VCaP (cell line): ENCODE results near the gene CNGB1.
"Not testable (repeated sequence)": the region's sequence is repeated elsewhere in the genome, so short reads cannot be mapped to it uniquely, and the experiment has no call there.

Source experiments
- H3K27ac ChIP-seq: fragments of 450-650 bp; 2 replicates; pipeline ENCODE4 v1.5.1; 2017
- CTCF ChIP-seq: fragments of 450-650 bp; conservative IDR thresholded peaks from 2 replicates; pipeline ENCODE4 v1.5.1; 2017; ENCODE audit warnings: mild to moderate bottlenecking, moderate library complexity

The CNGB1 gene

GRCh38 chr16:57949595-57950238 is 21.2 kb downstream of the CNGB1 start:
- no peak for TF ChIP-seq CTCF
- H3K27ac ChIP-seq: no peak overlapping the region

GRCh38 chr16:57949013-57949412 is 21.9 kb downstream of the CNGB1 start:
- no peak overlapping the region for H3K27ac ChIP-seq
- no peak for TF ChIP-seq CTCF

- no peak overlapping the region for H3K27ac ChIP-seq
- no peak for TF ChIP-seq CTCF
Measured at GRCh38 chr16:57948027-57948426, 22.9 kb downstream of the CNGB1 start.

- no peak overlapping the region for H3K27ac ChIP-seq
Measured at GRCh38 chr16:57947261-57947660, 23.7 kb downstream of the CNGB1 start.

GRCh38 chr16:57946181-57946801 is 24.6 kb downstream of the CNGB1 start:
- no peak overlapping the region for H3K27ac ChIP-seq
- no peak for TF ChIP-seq CTCF

More at GRCh38 chr16:57947261-57947660, 23.7 kb downstream of the CNGB1 start:
- TF ChIP-seq CTCF: no peak

GRCh38 chr16:57945740-57946138 is 25.2 kb downstream of the CNGB1 start:
- no peak for TF ChIP-seq CTCF
- no peak overlapping the region for H3K27ac ChIP-seq

- TF ChIP-seq CTCF: no peak
- no peak overlapping the region for H3K27ac ChIP-seq
Measured at GRCh38 chr16:57944970-57945739, 25.8 kb downstream of the CNGB1 start.

GRCh38 chr16:57943381-57943780 is 27.5 kb downstream of the CNGB1 start:
- not testable (repeated sequence) for H3K27ac ChIP-seq

GRCh38 chr16:57941901-57942300 is 29.0 kb downstream of the CNGB1 start:
- H3K27ac ChIP-seq: not testable (repeated sequence)
